Caki2 (cell line): Measurements from ENCODE around the gene DGLUCY. TPM values are rescaled to one million over a fixed set of nuclear protein-coding genes. Genes with fewer than 3 reads are reported as not detected.
"Not testable (repeated sequence)": the region's sequence is repeated elsewhere in the genome, so short reads cannot be mapped to it uniquely, and the experiment has no call there.

Experiments used
- DNase-seq: peaks from one replicate; pipeline ENCODE4 v3.0.0-alpha.2; 2015; ENCODE audit warnings: low read depth
- in situ Hi-C: cut with HindIII; loops from 2 replicates; pipeline ENCODE4 v1.10.0; 2016; ENCODE audit warnings: low sequenced_read_pairs, low pct_unique_long_range_greater_than_20kb, mixed read lengths
- total RNA-seq: library from RNA; depleted of rRNA; stranded (reverse); fragments of >200 nt; shearing (Covaris generic); gene quantifications from 2 replicates; pipeline ENCODE4 v1.2.3, GENCODE V29; 2014; ENCODE audit warnings: low replicate concordance

DGLUCY gene
- total RNA-seq, 1 experiment from 2014 or later: 25.5 TPM

DNA sequence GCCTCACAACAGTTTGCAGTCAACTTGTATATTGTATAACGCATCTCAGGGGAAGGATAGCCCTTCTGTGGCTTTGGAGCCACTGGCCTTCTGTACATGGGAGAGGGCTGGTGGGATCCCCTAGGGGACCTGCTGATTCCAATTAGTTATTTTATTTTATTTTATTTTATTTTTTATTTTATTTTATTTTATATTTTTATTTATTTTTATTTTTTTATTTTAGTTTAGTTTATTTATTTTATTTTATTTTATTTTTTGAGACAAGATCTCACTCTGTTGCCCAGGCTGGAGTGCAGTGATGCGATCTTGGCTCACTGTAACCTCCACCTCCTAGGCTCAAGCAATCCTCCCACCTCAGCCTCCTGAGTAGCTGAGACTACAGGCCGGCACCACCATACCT, 68.9 kb downstream of the DGLUCY start:
- DNase-seq, in situ Hi-C loops: not testable (repeated sequence)

DNA sequence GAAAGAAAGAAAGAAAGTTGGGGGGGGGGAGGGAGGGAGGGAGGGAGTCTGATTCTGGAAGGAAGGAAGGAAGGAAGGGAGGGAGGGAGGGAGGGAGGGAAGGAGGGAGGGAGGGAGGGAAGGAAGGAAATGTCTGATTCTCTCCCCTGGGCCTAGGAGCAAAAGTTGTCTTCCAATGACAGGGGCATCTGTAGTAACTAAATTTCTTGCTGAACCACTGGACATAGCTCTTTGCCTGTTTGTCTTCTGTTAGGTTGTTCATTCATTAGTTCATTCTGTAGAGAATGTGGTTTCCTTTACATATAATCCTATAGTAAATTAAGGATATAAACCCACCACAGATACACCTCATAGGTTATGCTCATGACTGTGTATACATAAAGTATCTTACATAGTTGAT, 70.7 kb downstream of the DGLUCY start:
- in situ Hi-C loops: no loop called here
- DNase-seq: no peak

DNA sequence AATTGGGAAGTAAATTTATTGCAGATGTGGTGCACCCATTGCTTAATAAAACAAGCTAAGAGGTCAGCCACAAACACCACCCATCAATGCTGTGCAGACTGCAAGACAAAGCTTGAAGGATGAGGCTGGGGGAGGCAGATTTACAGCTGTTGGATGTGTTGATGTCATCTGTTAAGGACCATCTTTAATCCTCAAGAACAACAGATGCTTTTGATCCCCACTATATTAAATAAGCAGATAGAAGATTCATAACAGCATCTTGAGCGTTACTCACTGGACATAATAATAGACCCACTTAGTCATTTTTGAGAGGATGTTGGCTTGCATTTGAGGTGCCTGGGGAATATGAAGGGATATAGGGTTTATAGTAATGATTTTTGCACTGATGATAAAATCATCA, 71.8 kb downstream of the DGLUCY start:
- DNase-seq: no peak
- in situ Hi-C loops: no loop called here

DNA sequence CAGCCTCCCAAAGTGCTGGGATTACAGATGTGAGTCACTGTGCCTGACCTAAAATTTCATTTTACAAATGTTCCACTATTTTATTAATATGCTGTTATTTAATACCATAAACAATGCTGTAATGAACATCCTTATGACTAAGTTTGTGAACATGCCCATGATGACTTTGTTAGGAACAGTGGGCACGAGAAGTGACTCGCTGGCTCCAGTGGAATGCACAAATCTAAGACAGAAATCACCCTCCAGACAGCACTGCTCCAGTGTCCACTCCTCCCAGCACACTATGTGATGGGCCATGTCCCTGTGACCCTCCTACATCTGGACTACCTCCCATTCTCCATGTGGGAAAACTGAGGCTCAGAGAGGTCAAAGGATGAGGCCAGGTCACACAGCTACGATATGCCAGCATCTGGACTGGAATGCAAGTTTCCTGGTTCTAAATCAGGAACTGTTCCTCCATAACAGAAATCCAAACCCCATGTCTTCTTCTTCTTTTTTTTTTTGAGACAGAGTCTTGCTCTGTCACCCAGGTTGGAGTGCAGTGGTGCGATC, 72.7 kb downstream of the DGLUCY start:
- no peak for DNase-seq
- in situ Hi-C loops: no loop called here

DNA sequence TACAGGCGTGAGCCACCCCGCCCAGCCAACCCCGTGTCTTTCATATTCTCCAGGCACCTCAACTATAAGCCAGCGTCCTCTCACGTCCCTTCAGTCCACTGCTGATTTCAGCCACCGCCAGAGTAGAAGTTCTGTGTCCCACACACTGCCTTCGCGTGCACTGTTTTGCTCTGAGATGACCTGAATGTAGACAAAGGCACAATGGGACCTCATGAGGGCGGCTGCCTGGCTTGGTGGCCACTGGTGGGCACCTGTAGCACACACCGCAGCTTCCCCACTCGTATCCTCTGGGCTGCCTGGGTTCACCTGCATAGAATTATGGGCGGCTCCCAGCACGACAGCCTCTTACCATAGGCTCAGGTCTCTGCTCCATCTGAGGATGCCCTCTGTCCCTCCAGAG, 73.4 kb downstream of the DGLUCY start:
- in situ Hi-C loops: no loop called here
- no peak for DNase-seq

DNA sequence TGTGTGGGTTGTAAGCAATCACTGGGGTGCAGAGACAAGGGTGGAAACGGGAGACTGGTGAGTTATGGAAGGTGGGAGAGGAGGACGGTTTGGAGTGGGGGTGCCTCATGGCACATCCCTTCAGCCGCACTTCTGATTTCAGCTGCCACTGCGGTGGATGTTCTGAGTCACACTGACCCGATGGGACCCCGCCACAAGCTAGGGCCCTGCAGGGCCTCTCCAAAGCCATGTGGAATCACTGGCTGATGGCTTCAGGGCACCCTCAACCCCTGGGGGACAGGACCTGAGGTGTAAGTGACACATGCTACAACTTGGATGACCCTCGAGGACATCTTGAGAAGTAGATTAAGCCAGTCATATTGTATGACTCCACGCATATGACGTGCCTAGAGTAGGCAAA, 77.0 kb downstream of the DGLUCY start:
- in situ Hi-C loops: no loop called here
- no peak for DNase-seq

DNA sequence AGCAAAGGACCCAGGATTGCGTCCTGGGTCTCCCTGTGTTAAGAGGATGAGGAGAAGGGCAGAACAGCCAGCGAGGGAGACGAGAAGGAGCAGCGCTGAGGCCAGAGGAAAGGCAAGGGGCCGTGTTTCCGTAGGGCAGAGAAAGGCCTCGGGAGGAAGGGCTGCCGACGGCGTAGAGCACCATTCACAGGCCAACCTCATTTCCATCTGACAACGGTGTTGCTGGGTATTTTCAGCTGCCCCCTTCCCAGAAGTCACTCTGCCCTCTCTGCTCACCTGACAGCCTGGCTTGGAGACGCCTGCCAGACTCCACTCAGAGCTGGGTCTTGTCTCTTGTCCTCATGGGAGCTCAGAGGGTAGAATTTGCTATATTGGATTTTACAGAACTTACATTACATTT, 79.2 kb downstream of the DGLUCY start:
- no peak for DNase-seq
- in situ Hi-C loops: no loop called here

DNA sequence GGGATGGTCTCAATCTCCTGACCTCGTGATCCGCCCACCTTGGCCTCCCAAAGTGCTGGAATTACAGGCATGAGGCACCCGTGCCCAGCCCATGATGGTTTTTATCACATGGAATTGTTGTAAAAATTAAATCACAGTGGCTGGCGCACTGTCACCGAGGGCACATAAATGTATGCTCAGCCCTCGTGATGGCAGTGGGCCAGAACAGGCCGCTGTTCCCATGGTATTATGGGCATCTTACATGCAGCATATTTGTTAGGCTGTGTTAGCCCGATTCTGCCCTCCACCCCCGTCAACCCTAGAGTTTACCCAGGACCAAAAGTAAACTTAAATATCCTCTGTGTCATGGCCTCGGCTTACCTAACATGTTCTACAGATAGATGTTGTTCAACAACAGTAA, 82.0 kb downstream of the DGLUCY start:
- in situ Hi-C loops: no loop called here
- DNase-seq: no peak

DNA sequence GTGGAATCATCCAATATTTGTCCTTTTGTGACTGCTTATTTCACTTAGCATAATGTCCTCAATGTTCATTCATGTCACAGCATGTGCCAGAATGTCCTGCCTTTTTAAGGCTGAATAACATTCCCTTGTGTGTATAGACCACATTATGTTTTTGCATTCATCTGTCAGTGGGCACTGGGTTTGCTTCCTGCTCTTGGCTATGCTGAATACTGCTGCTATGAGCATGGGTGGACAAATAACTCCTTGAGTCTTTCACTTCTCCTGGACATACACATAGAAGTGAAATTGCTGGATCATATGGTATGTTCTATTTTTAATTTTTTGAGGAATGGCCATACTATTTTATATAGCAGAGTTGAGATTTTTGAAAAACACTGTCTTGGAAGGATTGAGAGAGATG, 83.8 kb downstream of the DGLUCY start:
- in situ Hi-C loops: no loop called here
- DNase-seq: no peak

DNA sequence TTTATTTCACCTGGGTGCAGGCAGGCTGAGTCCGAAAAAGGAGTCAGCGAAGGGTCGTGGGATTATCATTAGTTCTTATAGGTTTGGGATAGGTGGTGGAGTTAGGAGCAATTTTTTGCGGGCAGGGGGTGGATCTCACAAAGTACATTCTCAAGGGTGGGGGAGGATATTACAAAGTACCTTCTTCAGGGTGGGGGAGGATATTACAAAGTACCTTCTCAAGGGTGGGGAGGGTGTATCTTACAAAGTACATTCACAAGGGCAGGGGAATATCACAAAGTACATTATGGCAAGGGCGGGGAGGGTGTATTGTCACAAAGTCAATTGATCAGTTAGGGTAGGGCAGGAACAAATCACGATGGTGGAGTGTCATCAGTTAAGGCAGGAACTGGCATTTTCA, 86.9 kb downstream of the DGLUCY start:
- DNase-seq, in situ Hi-C loops: not testable (repeated sequence)

DNA sequence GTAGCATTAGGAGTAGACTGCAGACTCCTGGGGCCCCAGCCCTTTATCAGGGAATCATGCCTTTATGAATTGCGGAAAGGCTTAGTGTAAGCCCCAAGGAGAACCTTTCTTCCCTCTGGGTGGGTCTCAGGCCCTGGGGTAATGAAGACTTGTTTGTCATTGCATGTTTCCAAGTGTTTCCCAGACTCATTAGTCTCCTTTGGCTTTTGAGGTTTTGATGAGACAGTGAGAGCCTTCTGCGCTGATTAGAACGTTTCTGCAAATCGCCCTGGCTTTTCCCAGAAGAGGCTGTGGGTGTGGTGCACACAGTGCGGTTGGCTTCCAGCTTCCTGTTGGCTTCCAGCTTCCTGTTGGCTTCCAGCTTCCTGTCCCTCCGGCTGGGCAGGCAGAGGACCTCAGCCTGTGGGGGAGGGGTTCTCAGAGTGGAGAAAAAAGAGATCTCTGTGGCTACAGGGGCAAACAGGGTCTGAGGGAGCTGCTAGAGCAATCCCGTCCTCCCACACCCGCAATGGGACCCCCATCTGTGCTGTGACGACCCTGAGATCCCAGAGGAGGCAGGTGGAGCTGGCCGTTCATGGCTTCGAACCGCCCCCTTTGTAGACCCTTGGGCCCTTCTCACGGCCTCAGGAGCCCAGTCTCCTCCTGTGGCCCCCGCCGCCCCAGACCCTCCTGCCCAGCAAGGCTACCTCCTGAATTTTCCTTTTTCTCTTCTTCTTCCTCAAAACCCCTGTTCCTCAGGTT, 88.5 kb downstream of the DGLUCY start:
- DNase-seq: no peak

DNA sequence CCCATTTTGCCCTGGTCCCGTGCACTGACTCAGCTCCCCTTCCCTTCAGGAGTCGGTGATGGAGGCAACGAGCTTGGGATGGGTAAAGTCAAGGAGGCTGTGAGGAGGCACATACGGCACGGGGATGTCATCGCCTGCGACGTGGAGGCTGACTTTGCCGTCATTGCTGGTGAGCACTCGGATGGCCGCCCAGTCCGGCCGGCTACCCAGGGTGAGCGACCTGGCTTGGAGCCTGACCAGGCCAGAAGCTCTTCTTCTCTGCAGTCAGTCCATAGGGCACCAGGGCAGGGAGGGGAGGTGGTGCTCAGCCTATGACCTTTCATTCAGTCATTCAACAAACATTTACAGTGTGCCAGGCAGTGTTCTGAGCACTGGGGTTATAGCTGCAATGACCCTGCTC, 90.8 kb downstream of the DGLUCY start:
- no peak for DNase-seq
- in situ Hi-C loops: no loop called here

More for the DNA sequence above, 88.5 kb downstream of the DGLUCY start:
- in situ Hi-C loops: no loop called here

DNA sequence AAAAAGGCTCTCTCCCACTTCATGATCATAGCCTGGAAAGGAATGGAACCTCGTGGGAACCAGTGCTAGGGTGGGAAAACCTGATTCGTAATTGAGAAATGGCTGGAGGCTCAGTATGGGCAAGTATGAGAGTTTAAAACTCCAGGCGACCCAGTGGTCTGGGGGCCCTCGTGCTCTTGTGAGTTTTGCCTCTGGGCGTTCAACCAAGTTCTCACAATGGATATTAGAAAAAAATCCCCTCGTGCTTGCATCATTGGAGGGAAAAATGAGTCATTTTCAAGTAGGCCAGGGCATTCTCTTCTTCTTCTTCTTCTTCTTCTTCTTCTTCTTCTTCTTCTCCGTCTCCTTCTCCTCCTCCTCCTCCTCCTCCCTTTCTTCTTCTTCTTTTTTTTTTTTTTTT, 91.6 kb downstream of the DGLUCY start:
- in situ Hi-C loops: no loop called here
- DNase-seq: no peak

DNA sequence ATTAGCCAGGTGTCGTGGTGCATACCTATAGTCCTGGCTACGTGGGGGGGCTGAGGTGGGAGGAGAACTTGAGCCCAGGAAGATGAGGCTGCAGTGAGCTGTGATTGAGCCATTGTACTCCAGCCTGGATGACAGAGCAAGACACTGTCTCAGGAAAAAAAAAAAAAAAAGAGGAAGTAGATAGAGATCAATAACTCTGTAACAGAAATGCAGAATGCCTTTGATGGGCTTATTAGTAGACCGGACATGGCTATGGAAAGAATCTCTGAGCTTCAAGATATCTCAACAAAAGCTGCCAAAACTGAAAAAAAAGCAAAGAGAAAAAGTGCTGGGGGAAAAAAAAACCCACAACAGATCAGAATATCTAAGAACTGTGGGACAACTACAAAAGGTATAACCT, 93.1 kb downstream of the DGLUCY start:
- in situ Hi-C loops: no loop called here
- DNase-seq: no peak

DNA sequence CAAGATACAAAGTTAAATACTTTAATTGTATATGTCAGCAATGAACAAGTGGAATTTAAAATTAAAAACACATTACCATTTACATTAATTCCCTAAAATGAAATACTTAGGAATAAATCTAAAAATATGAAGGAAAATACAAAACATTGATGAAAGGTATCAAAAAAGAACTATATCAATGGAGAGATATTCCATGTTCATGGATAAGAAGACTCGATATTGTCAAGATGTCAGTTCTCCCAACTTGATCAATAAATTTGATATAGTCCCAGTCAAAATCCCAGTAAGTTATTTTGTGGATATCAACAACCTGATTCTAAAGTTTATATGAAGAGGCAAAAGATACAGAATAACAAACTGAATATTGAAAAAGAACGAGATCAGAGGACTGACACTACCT, 97.1 kb downstream of the DGLUCY start:
- in situ Hi-C loops: no loop called here
- DNase-seq: no peak

DNA sequence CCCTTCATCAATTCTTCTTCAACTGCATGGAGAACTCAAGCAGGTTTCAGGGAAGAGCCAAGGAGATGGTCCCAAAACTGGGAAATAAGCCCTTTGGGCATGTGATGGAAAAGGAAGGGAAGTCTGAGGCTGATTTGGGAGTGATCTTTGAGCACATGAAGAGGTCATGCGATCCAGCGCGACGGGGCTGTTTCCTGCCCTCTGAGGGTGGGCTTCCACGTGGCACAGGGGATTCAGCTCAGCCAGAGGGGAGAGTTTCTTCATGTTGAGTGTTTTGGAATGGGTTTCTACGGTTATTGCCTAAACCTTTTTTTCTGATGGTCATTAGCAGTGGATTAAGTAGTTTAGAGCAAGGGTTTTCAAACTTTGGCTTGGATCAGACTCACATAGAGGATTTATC, 100.4 kb downstream of the DGLUCY start:
- in situ Hi-C loops: no loop called here
- no peak for DNase-seq

DNA sequence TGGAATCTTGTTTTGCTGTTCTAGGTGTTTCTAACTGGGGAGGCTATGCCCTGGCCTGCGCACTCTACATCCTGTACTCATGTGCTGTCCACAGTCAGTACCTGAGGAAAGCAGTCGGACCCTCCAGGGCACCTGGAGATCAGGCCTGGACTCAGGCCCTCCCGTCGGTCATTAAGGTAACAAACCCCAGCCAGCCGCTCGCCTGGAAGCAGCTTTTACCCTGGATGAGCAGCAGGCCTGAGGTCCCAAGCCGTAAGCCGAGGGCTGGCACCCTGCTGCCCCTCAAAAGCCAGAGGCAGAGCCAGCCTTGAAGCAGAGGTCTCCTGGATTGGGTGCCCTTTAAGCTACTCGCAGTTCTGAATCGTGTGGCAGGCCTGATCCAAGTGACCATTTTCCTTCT, 101.5 kb downstream of the DGLUCY start:
- in situ Hi-C loops: no loop called here
- DNase-seq: no peak

DNA sequence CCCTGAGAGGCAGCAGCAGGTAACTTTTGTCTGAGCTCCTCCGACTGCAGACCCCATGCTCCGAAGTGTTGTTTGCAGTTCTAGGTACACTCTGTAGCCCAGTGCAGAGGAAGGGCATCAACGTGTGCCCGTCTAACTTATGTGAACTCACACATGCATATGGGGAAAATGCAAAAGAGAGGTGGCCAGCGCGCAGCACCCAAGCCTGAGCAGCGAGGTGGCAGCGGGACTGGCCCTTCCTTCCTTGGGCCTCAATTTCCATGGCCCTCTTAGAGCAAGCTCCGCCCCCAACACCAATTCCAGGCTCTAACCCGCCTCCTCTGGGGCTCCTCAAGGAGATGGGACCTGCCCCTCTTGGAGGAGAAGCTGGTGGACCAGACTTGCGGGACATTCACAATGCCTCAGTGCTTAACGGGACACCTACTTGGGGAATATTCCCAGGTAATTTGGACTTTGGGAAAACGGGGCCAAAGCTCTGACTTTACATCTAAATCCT, 102.9 kb downstream of the DGLUCY start:
- DNase-seq: no peak
- in situ Hi-C loops: no loop called here

DNA sequence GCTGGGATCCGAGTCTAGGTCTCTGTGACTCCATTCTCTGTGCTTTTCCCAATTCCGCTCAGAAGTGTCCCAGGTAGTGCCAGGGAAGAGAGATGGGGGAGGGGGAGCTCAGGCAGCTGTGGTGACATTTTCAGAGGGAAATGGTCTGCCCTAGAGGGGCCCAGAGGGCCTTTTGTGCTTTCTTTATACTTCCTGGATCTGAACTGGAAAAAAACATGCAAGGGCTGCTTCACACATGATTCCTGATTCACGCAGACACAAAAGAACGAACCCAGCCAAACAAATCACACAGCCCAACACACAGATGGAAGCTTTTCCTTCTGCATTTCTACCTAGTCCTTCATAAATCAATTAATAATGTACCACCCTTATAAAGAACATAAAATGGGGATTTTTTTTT, 104.1 kb downstream of the DGLUCY start:
- no peak for DNase-seq
- in situ Hi-C loops: no loop called here
